Smooth muscle cell (in vitro differentiated cells): ENCODE results near the gene ARL5B. TPM values are rescaled to one million over a fixed set of nuclear protein-coding genes. Genes with fewer than 3 reads are reported as not detected.
A peak's percentile ranks its signal among the peaks of the same experiment; 100 is the strongest.

Experiments
- DNase-seq: peaks from one replicate; lab custom pipeline; 2025; ENCODE audit not compliant: unreplicated experiment; lab: John Stamatoyannopoulos, UW
- H2AFZ ChIP-seq: fragments of 200-600 bp; sonication (generic); 2 replicates; pipeline ENCODE4 v1.6.0; 2016; ENCODE audit warnings: antibody characterized with exemption, low read depth, mild to moderate bottlenecking
- H3F3A ChIP-seq: fragments of 200-600 bp; sonication (generic); 2 replicates; pipeline ENCODE4 v1.6.0; 2017; ENCODE audit warnings: antibody characterized with exemption, low read depth
- H3K27ac ChIP-seq: fragments of 200-600 bp; sonication (generic); 2 replicates; pipeline ENCODE4 v1.5.1; 2016; ENCODE audit warnings: low read depth, mild to moderate bottlenecking
- H3K27me3 ChIP-seq: fragments of 200-600 bp; sonication (generic); 2 replicates; pipeline ENCODE4 v1.6.1; 2016; ENCODE audit warnings: low read depth, mild to moderate bottlenecking
- H3K36me3 ChIP-seq: fragments of 200-600 bp; sonication (generic); 2 replicates; pipeline ENCODE4 v1.5.1; 2016; ENCODE audit warnings: low read depth
- H3K4me1 ChIP-seq: fragments of 200-600 bp; sonication (generic); 2 replicates; pipeline ENCODE4 v1.5.1; 2016; ENCODE audit warnings: low read depth
- H3K4me2 ChIP-seq: fragments of 200-600 bp; sonication (generic); 2 replicates; pipeline ENCODE4 v1.6.0; 2016; ENCODE audit warnings: mild to moderate bottlenecking
- H3K4me3 ChIP-seq: fragments of 200-600 bp; sonication (generic); 2 replicates; pipeline ENCODE4 v1.5.1; 2016; ENCODE audit warnings: mild to moderate bottlenecking
- H3K79me2 ChIP-seq: fragments of 200-600 bp; sonication (generic); 2 replicates; pipeline ENCODE4 v1.6.0; 2016; ENCODE audit warnings: low read depth, mild to moderate bottlenecking
- H3K9ac ChIP-seq: fragments of 200-600 bp; sonication (generic); 2 replicates; pipeline ENCODE4 v1.6.0; 2016; ENCODE audit warnings: low read depth
- H3K9me3 ChIP-seq: fragments of 200-600 bp; sonication (generic); replicated peaks from 2 replicates; pipeline ENCODE4 v1.5.1; 2016; ENCODE audit warnings: low read depth
- H4K20me1 ChIP-seq: fragments of 200-600 bp; sonication (generic); 2 replicates; pipeline ENCODE4 v1.6.0; 2016; ENCODE audit warnings: low read depth
- WGBS: methylation state at CpG from one replicate; pipeline ENCODE4 v1.1.7; 2016; ENCODE audit warnings: low lambda C conversion rate; 5-methylcytosine and 5-hydroxymethylcytosine counted together
- polyA plus RNA-seq: library from polyadenylated mRNA; unstranded; fragments of >200 nt; fragmentation: Nextera tagmentation; extraction: Ambion mirVana; gene quantifications from 2 replicates; pipeline ENCODE4 v1.2.1, GENCODE V29; 2016
- total RNA-seq: library from RNA; depleted of rRNA; stranded (reverse); fragments of >200 nt; gene quantifications from 2 replicates; pipeline ENCODE4 v1.2.3, GENCODE V29; 2014
- TF ChIP-seq, protein P1 (sequence below): fragments of 200-600 bp; sonication (generic); IDR thresholded peaks from 2 replicates; pipeline ENCODE4 v1.5.1; 2017; ENCODE audit warnings: borderline replicate concordance, mild to moderate bottlenecking, antibody characterized with exemption; ENCODE audit not compliant: insufficient read depth, poor library complexity, severe bottlenecking

Gene ARL5B
- total and polyA plus RNA-seq, 2 experiments from 2014 or later, result 12.9 to 80.9 TPM

- H3K9me3 ChIP-seq, result no peaks in the 10 kb centered on the region
- H3K4me2 ChIP-seq, result no peak overlapping the region
- TF ChIP-seq, protein P1, sequence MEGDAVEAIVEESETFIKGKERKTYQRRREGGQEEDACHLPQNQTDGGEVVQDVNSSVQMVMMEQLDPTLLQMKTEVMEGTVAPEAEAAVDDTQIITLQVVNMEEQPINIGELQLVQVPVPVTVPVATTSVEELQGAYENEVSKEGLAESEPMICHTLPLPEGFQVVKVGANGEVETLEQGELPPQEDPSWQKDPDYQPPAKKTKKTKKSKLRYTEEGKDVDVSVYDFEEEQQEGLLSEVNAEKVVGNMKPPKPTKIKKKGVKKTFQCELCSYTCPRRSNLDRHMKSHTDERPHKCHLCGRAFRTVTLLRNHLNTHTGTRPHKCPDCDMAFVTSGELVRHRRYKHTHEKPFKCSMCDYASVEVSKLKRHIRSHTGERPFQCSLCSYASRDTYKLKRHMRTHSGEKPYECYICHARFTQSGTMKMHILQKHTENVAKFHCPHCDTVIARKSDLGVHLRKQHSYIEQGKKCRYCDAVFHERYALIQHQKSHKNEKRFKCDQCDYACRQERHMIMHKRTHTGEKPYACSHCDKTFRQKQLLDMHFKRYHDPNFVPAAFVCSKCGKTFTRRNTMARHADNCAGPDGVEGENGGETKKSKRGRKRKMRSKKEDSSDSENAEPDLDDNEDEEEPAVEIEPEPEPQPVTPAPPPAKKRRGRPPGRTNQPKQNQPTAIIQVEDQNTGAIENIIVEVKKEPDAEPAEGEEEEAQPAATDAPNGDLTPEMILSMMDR, result no peak
- no peak overlapping the region for H3K9ac ChIP-seq
- 95% methylated on average over 7 of the region's 7 CpGs for WGBS
- DNase-seq, result no peak
- H4K20me1 ChIP-seq, result no peaks in the 10 kb centered on the region
- no peak overlapping the region for H3K27ac ChIP-seq
- no peaks in the 10 kb centered on the region for H3K27me3 ChIP-seq
- H3K36me3 ChIP-seq, result no peaks in the 10 kb centered on the region
- H3F3A ChIP-seq, result peaks cover 2% of the 10 kb centered on the region
- no peak overlapping the region for H2AFZ ChIP-seq
- H3K4me1 ChIP-seq, result no peaks in the 10 kb centered on the region
- no peaks in the 10 kb centered on the region for H3K79me2 ChIP-seq
- no peak overlapping the region for H3K4me3 ChIP-seq
Measured at GRCh38 chr10:18685555-18685954, 26.3 kb downstream of the ARL5B start.

- Histone ChIP-seq H3K27me3 (no peaks in the 10 kb centered on the region), H3K4me1 (no peaks in the 10 kb centered on the region), H3K36me3 (no peaks in the 10 kb centered on the region), H3F3A (no peaks in the 10 kb centered on the region), H3K9me3 (no peaks in the 10 kb centered on the region), H4K20me1 (no peaks in the 10 kb centered on the region), H3K9ac (no peak overlapping the region), H3K4me3 (no peak overlapping the region), H3K79me2 (no peaks in the 10 kb centered on the region), H2AFZ (no peak overlapping the region), H3K4me2 (no peak overlapping the region), H3K27ac (no peak overlapping the region)
- WGBS, result 88% methylated on average over 7 of the region's 7 CpGs
- DNase-seq, result no peak
- TF ChIP-seq, protein P1, result no peak
Measured at GRCh38 chr10:18687195-18687594, 28.0 kb downstream of the ARL5B start.

DNA sequence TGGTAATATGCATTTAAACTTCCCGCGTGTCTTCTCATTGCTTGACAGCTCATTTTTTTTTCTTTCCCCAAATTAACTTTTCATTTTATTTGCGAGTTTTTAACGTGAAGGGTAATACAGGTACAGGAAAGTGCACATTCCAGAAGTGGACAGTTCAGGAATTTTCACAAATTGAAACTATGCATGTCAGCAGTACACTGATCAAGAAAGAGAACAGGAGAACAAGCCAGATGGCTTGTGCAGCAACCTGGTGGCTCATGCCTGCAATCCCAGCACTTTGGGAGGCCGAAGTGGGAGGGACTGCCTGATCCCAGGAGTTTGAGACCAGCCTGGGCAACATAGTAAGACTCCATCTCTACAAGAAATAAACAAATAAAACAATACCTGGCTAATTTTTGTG lies 28.5 kb downstream of the ARL5B start:
- Histone ChIP-seq H3K27ac (no peak overlapping the region), H3K79me2 (no peaks in the 10 kb centered on the region), H3K9ac (no peak overlapping the region), H3F3A (no peaks in the 10 kb centered on the region), H3K9me3 (no peaks in the 10 kb centered on the region), H3K4me3 (no peak overlapping the region), H4K20me1 (no peaks in the 10 kb centered on the region), H3K27me3 (no peaks in the 10 kb centered on the region), H2AFZ (no peak overlapping the region), H3K36me3 (no peaks in the 10 kb centered on the region), H3K4me1 (no peaks in the 10 kb centered on the region), H3K4me2 (no peak overlapping the region)
- TF ChIP-seq, protein P1, result no peak
- no peak for DNase-seq
- WGBS, result 77% methylated on average over 5 of the region's 5 CpGs

DNA sequence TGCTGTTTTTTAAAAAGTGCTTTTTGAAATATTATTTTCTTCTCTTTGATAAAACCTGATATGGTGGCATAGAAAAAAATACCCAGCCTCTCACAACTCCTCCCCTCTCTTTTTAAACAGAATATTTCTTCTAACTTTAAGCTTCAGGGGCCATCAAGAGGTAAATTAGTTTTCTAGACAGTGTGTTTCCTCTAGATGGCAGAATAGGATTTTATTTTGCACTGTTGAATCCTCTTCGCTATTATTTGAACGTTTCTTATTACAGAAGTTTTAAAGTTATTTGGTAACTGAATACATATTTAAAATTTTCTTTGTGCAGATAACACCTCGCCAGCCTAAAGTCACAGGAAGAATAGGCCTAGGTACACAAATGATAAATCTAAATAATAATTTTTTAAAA lies 30.3 kb downstream of the ARL5B start:
- no peaks in the 10 kb centered on the region for H3F3A ChIP-seq
- no peaks in the 10 kb centered on the region for H3K9me3 ChIP-seq
- H3K4me2 ChIP-seq, result no peak overlapping the region
- no peak for DNase-seq
- no peak overlapping the region for H3K9ac ChIP-seq
- H3K4me1 ChIP-seq, result no peaks in the 10 kb centered on the region
- no peaks in the 10 kb centered on the region for H3K27me3 ChIP-seq
- WGBS, result 52% methylated on average over 3 of the region's 3 CpGs
- no peak overlapping the region for H2AFZ ChIP-seq
- H3K27ac ChIP-seq, result no peak overlapping the region
- H3K79me2 ChIP-seq, result no peaks in the 10 kb centered on the region
- TF ChIP-seq, protein P1, result peak; percentile 59
- H3K36me3 ChIP-seq, result no peaks in the 10 kb centered on the region
- no peak overlapping the region for H3K4me3 ChIP-seq
- no peaks in the 10 kb centered on the region for H4K20me1 ChIP-seq
